ENCODE measurements around the gene METRN.
A peak's percentile ranks its signal among the peaks of the same experiment; 100 is the strongest.

METRN gene

GRCh38 chr16:717450-718245, 2.7 kb downstream of the METRN start:
- no peak overlapping the region for H3K9ac ChIP-seq (ENCODE audit: low read length)
- H3K4me3 ChIP-seq (ENCODE audit: low read length) = no peak overlapping the region
- H3K27ac ChIP-seq (ENCODE audit: low read length) = no peak overlapping the region
- H3K4me1 ChIP-seq (ENCODE audit: control insufficient read depth, low read depth, low read length) = peaks cover 18% of the 10 kb centered on the region
- no peaks in the 10 kb centered on the region for H3K36me3 ChIP-seq (ENCODE audit: control insufficient read depth, low read depth, low read length)
- no peaks in the 10 kb centered on the region for H3K9me3 ChIP-seq (ENCODE audit: control insufficient read depth, low read depth, low read length)
- H3K27me3 ChIP-seq (ENCODE audit: control insufficient read depth, insufficient read depth, low read length) = peaks cover 27% of the 10 kb centered on the region

- H3K9me3 ChIP-seq (ENCODE audit: control insufficient read depth, low read depth, low read length) = no peaks in the 10 kb centered on the region
- no peak overlapping the region for H3K4me3 ChIP-seq (ENCODE audit: low read length)
- no peak overlapping the region for H3K9ac ChIP-seq (ENCODE audit: low read length)
- H3K27me3 ChIP-seq (ENCODE audit: control insufficient read depth, insufficient read depth, low read length) = peaks cover 23% of the 10 kb centered on the region
- no peaks in the 10 kb centered on the region for H3K36me3 ChIP-seq (ENCODE audit: control insufficient read depth, low read depth, low read length)
- no peak overlapping the region for H3K27ac ChIP-seq (ENCODE audit: low read length)
- peaks cover 18% of the 10 kb centered on the region for H3K4me1 ChIP-seq (ENCODE audit: control insufficient read depth, low read depth, low read length)
Observed at GRCh38 chr16:718389-718788, 3.5 kb downstream of the METRN start.

- Histone ChIP-seq H3K27me3 (ENCODE audit: control insufficient read depth, insufficient read depth, low read length) (peaks cover 18% of the 10 kb centered on the region), H3K36me3 (ENCODE audit: control insufficient read depth, low read depth, low read length) (no peaks in the 10 kb centered on the region), H3K9ac (ENCODE audit: low read length) (no peak overlapping the region), H3K27ac (ENCODE audit: low read length) (no peak overlapping the region), H3K9me3 (ENCODE audit: control insufficient read depth, low read depth, low read length) (no peaks in the 10 kb centered on the region), H3K4me3 (ENCODE audit: low read length) (no peak overlapping the region), H3K4me1 (ENCODE audit: control insufficient read depth, low read depth, low read length) (peaks cover 18% of the 10 kb centered on the region)
Observed at GRCh38 chr16:718922-719321, 4.0 kb downstream of the METRN start.

- Histone ChIP-seq H3K4me1 (ENCODE audit: control insufficient read depth, low read depth, low read length) (peaks cover 18% of the 10 kb centered on the region), H3K4me3 (ENCODE audit: low read length) (peak overlapping the region; percentile 81), H3K27ac (ENCODE audit: low read length) (no peak overlapping the region), H3K27me3 (ENCODE audit: control insufficient read depth, insufficient read depth, low read length) (peaks cover 12% of the 10 kb centered on the region), H3K9me3 (ENCODE audit: control insufficient read depth, low read depth, low read length) (no peaks in the 10 kb centered on the region), H3K9ac (ENCODE audit: low read length) (peak overlapping the region; percentile 75), H3K36me3 (ENCODE audit: control insufficient read depth, low read depth, low read length) (no peaks in the 10 kb centered on the region)
Observed at GRCh38 chr16:719815-720446, 5.0 kb downstream of the METRN start.

- H3K9me3 ChIP-seq (ENCODE audit: control insufficient read depth, low read depth, low read length) = no peaks in the 10 kb centered on the region
- H3K36me3 ChIP-seq (ENCODE audit: control insufficient read depth, low read depth, low read length) = no peaks in the 10 kb centered on the region
- H3K9ac ChIP-seq (ENCODE audit: low read length) = peak overlapping the region; percentile 75
- H3K27ac ChIP-seq (ENCODE audit: low read length) = peak overlapping the region; percentile 31
- peak overlapping the region; percentile 81 for H3K4me3 ChIP-seq (ENCODE audit: low read length)
- peaks cover 14% of the 10 kb centered on the region for H3K27me3 ChIP-seq (ENCODE audit: control insufficient read depth, insufficient read depth, low read length)
- peaks cover 18% of the 10 kb centered on the region for H3K4me1 ChIP-seq (ENCODE audit: control insufficient read depth, low read depth, low read length)
Observed at GRCh38 chr16:720447-720989, 5.6 kb downstream of the METRN start.

- Histone ChIP-seq H3K27me3 (ENCODE audit: control insufficient read depth, insufficient read depth, low read length) (peaks cover 14% of the 10 kb centered on the region), H3K4me1 (ENCODE audit: control insufficient read depth, low read depth, low read length) (peaks cover 14% of the 10 kb centered on the region), H3K36me3 (ENCODE audit: control insufficient read depth, low read depth, low read length) (no peaks in the 10 kb centered on the region), H3K9ac (ENCODE audit: low read length) (peak within 1 kb of the TSS; percentile 75), H3K27ac (ENCODE audit: low read length) (peak within 1 kb of the TSS; percentile 31), H3K9me3 (ENCODE audit: control insufficient read depth, low read depth, low read length) (no peaks in the 10 kb centered on the region), H3K4me3 (ENCODE audit: low read length) (peak within 1 kb of the TSS; percentile 81)
Observed at GRCh38 chr16:720990-721764, 6.3 kb downstream of the METRN start, which contains the start of gene ANTKMT. Gene ANTKMT (plus strand): TSS chr16:721146. CDS start chr16:721275, 129 bp downstream.

GRCh38 chr16:721765-722540, 7.0 kb downstream of the METRN start:
- Histone ChIP-seq H3K27me3 (ENCODE audit: control insufficient read depth, insufficient read depth, low read length) (peaks cover 13% of the 10 kb centered on the region), H3K36me3 (ENCODE audit: control insufficient read depth, low read depth, low read length) (no peaks in the 10 kb centered on the region), H3K27ac (ENCODE audit: low read length) (no peak overlapping the region), H3K4me3 (ENCODE audit: low read length) (no peak overlapping the region), H3K9me3 (ENCODE audit: control insufficient read depth, low read depth, low read length) (no peaks in the 10 kb centered on the region), H3K9ac (ENCODE audit: low read length) (no peak overlapping the region), H3K4me1 (ENCODE audit: control insufficient read depth, low read depth, low read length) (peaks cover 9% of the 10 kb centered on the region)

- Histone ChIP-seq H3K9me3 (ENCODE audit: control insufficient read depth, low read depth, low read length) (no peaks in the 10 kb centered on the region), H3K27me3 (ENCODE audit: control insufficient read depth, insufficient read depth, low read length) (peaks cover 18% of the 10 kb centered on the region), H3K36me3 (ENCODE audit: control insufficient read depth, low read depth, low read length) (no peaks in the 10 kb centered on the region), H3K9ac (ENCODE audit: low read length) (no peak overlapping the region), H3K27ac (ENCODE audit: low read length) (no peak overlapping the region), H3K4me3 (ENCODE audit: low read length) (no peak overlapping the region), H3K4me1 (ENCODE audit: control insufficient read depth, low read depth, low read length) (peaks cover 9% of the 10 kb centered on the region)
Observed at GRCh38 chr16:722835-723633, 8.1 kb downstream of the METRN start.

- Histone ChIP-seq H3K27ac (ENCODE audit: low read length) (no peak overlapping the region), H3K27me3 (ENCODE audit: control insufficient read depth, insufficient read depth, low read length) (peaks cover 18% of the 10 kb centered on the region), H3K4me3 (ENCODE audit: low read length) (no peak overlapping the region), H3K9me3 (ENCODE audit: control insufficient read depth, low read depth, low read length) (no peaks in the 10 kb centered on the region), H3K9ac (ENCODE audit: low read length) (no peak overlapping the region), H3K36me3 (ENCODE audit: control insufficient read depth, low read depth, low read length) (no peaks in the 10 kb centered on the region), H3K4me1 (ENCODE audit: control insufficient read depth, low read depth, low read length) (peaks cover 9% of the 10 kb centered on the region)
Observed at GRCh38 chr16:723695-724094, 8.8 kb downstream of the METRN start.

- Histone ChIP-seq H3K36me3 (ENCODE audit: control insufficient read depth, low read depth, low read length) (no peaks in the 10 kb centered on the region), H3K9ac (ENCODE audit: low read length) (no peak overlapping the region), H3K27me3 (ENCODE audit: control insufficient read depth, insufficient read depth, low read length) (peaks cover 18% of the 10 kb centered on the region), H3K4me1 (ENCODE audit: control insufficient read depth, low read depth, low read length) (peaks cover 9% of the 10 kb centered on the region), H3K4me3 (ENCODE audit: low read length) (no peak overlapping the region), H3K9me3 (ENCODE audit: control insufficient read depth, low read depth, low read length) (no peaks in the 10 kb centered on the region), H3K27ac (ENCODE audit: low read length) (no peak overlapping the region)
Observed at GRCh38 chr16:724188-725040, 9.5 kb downstream of the METRN start.

Measured in iPS-18a (cell line).